Mesenchymal stem cell (in vitro differentiated cells and primary cell): ENCODE data around the gene SLC10A2.

Experiments used
- DNase-seq: peaks from one replicate; pipeline ENCODE4 v3.0.0-alpha.2; 2013
- H2AFZ ChIP-seq: one replicate; pipeline ENCODE4 v1.6.1; 2013; ENCODE audit warnings: low read depth, mild to moderate bottlenecking, control low read depth, inconsistent platforms, low read length, moderate library complexity
- H2AK5ac ChIP-seq: 2 replicates; pipeline ENCODE4 v1.6.1; 2013; ENCODE audit warnings: low read length, moderate library complexity, mild to moderate bottlenecking, inconsistent platforms; ENCODE audit not compliant: severe bottlenecking
- H2BK120ac ChIP-seq: one replicate; pipeline ENCODE4 v1.6.1; 2013; ENCODE audit warnings: low read depth, mild to moderate bottlenecking, inconsistent platforms, low read length, moderate library complexity
- H2BK12ac ChIP-seq, 2 experiments: one replicate each; pipeline ENCODE4 v1.6.1; 2013; ENCODE audit warnings: inconsistent platforms in 2 of 2, low read length in 2 of 2, mild to moderate bottlenecking in 2 of 2, moderate library complexity in 2 of 2, control low read depth in 1 of 2
- H2BK15ac ChIP-seq: one replicate; pipeline ENCODE4 v1.6.1; 2013; ENCODE audit warnings: mild to moderate bottlenecking, low read depth, inconsistent platforms; ENCODE audit not compliant: poor library complexity, severe bottlenecking
- H2BK5ac ChIP-seq: 2 replicates; pipeline ENCODE4 v1.6.1; 2013; ENCODE audit warnings: low read depth, mild to moderate bottlenecking, low read length, control low read depth, inconsistent platforms; ENCODE audit not compliant: poor library complexity, severe bottlenecking
- H3K14ac ChIP-seq, 2 experiments: one replicate each; pipeline ENCODE4 v1.6.1; 2013; ENCODE audit warnings: inconsistent platforms in 2 of 2, low read length in 2 of 2, control low read depth in 1 of 2, mild to moderate bottlenecking in 1 of 2, moderate library complexity in 1 of 2
- H3K18ac ChIP-seq, 2 experiments: one replicate each; pipeline ENCODE4 v1.6.1; 2013; ENCODE audit warnings: inconsistent platforms in 2 of 2, low read length in 2 of 2, control low read depth in 1 of 2, low read depth in 1 of 2, mild to moderate bottlenecking in 1 of 2
- H3K23ac ChIP-seq, 2 experiments: one replicate each; pipeline ENCODE4 v1.6.1; 2013; ENCODE audit warnings: inconsistent platforms in 2 of 2, low read length in 2 of 2, mild to moderate bottlenecking in 2 of 2, moderate library complexity in 2 of 2, control low read depth in 1 of 2
- H3K27ac ChIP-seq: 2 replicates; pipeline ENCODE4 v1.5.1; 2013; ENCODE audit warnings: mild to moderate bottlenecking, moderate library complexity, low read length, control low read depth, inconsistent platforms; ENCODE audit not compliant: poor library complexity, severe bottlenecking
- H3K27me3 ChIP-seq, 2 experiments: 2 replicates each; pipeline versions ENCODE4 v1.6.1 to v1.7.0; 2013; ENCODE audit warnings: low read length in 2 of 2, mild to moderate bottlenecking in 2 of 2, moderate library complexity in 2 of 2, control low read depth in 1 of 2, inconsistent platforms in 1 of 2; ENCODE audit not compliant: control insufficient read depth in 1 of 2, insufficient read depth in 1 of 2
- H3K36me3 ChIP-seq, 2 experiments: 2 replicates each; pipeline versions ENCODE4 v1.6.1 to v1.7.0; 2013; ENCODE audit warnings: low read length in 2 of 2, control low read depth in 1 of 2, inconsistent platforms in 1 of 2, low read depth in 1 of 2, mild to moderate bottlenecking in 1 of 2; ENCODE audit not compliant: insufficient read depth in 2 of 2, control insufficient read depth in 1 of 2
- H3K4ac ChIP-seq, 2 experiments: one replicate each; pipeline ENCODE4 v1.6.1; 2013; ENCODE audit warnings: inconsistent platforms in 2 of 2, low read length in 2 of 2, mild to moderate bottlenecking in 2 of 2, moderate library complexity in 2 of 2, control low read depth in 1 of 2, low read depth in 1 of 2
- H3K4me1 ChIP-seq: 2 replicates; pipeline ENCODE4 v1.6.1; 2013; ENCODE audit warnings: low read depth, low read length, control low read depth; ENCODE audit not compliant: control insufficient read depth, insufficient read depth
- H3K4me2 ChIP-seq: 2 replicates; pipeline ENCODE4 v1.6.1; 2013; ENCODE audit warnings: low read length, mild to moderate bottlenecking, inconsistent platforms; ENCODE audit not compliant: poor library complexity, severe bottlenecking
- H3K4me3 ChIP-seq, 2 experiments: 2 replicates each; pipeline versions ENCODE4 v1.5.1 to v1.7.0; 2013; ENCODE audit warnings: low read length in 2 of 2, mild to moderate bottlenecking in 2 of 2, control low read depth in 1 of 2, low read depth in 1 of 2; ENCODE audit not compliant: insufficient read depth in 1 of 2
- H3K79me1 ChIP-seq: replicated peaks from 2 replicates; pipeline ENCODE4 v1.6.1; 2013; ENCODE audit warnings: mild to moderate bottlenecking, control low read depth, low read length, inconsistent platforms; ENCODE audit not compliant: poor library complexity, severe bottlenecking
- H3K9ac ChIP-seq: 2 replicates; pipeline ENCODE4 v1.7.0; 2013; ENCODE audit warnings: mild to moderate bottlenecking, low read length, moderate library complexity
- H3K9me3 ChIP-seq: 2 replicates; pipeline ENCODE4 v1.7.0; 2013; ENCODE audit warnings: mild to moderate bottlenecking, low read length; ENCODE audit not compliant: control insufficient read depth
- H4K8ac ChIP-seq: one replicate; pipeline ENCODE4 v1.6.1; 2013; ENCODE audit warnings: inconsistent platforms, mild to moderate bottlenecking, low read length, moderate library complexity
- H4K91ac ChIP-seq: one replicate; pipeline ENCODE4 v1.6.1; 2013; ENCODE audit warnings: mild to moderate bottlenecking, low read length, inconsistent platforms
- WGBS: methylation state at CpG from one replicate; pipeline ENCODE4 v1.1.7; 2013; ENCODE audit warnings: mixed read lengths; 5-methylcytosine and 5-hydroxymethylcytosine counted together

The SLC10A2 gene

GRCh38 chr13:103087275-103087674 lies 21.1 kb upstream of the SLC10A2 start:
- WGBS: 37% methylated on average over 3 of the region's 3 CpGs
- no peak overlapping the region for H3K18ac ChIP-seq

DNA sequence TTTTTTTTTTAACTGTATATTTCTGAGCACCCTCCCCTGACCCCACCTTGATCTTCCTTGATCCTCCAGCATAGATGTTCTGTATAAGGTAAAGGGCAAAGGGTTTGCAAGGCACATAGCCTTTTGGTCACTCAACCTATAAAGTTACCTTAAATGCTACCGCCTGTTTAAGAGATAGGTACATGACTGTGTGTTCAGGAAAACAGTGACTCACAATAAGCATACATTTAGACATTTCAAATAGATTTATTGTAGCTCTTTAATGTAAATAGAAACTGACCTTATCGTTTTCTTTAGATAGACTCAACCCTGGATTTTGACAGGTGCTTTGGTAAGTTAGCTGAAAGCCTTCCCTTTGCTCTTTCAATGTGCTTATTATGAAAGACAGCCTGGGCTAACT lies 15.2 kb upstream of the SLC10A2 start:
- Histone ChIP-seq H3K18ac (no peak overlapping the region), H4K8ac (no peak overlapping the region), H3K9ac (no peak overlapping the region), H3K9me3 (no peaks in the 10 kb centered on the region), H2BK120ac (no peak overlapping the region), H3K4me1 (no peaks in the 10 kb centered on the region), H3K23ac (no peak overlapping the region), H3K4ac (no peak overlapping the region), H3K4me3 (no peak overlapping the region), H3K27ac (no peak overlapping the region), H2BK15ac (no peak overlapping the region), H3K27me3 (no peaks in the 10 kb centered on the region), H2AFZ (no peak overlapping the region), H2AK5ac (no peak overlapping the region), H4K91ac (no peak overlapping the region), H3K14ac (no peak overlapping the region), H3K4me2 (no peak overlapping the region), H3K36me3 (no peaks in the 10 kb centered on the region), H2BK12ac (no peak overlapping the region), H3K79me1 (no peaks in the 10 kb centered on the region), H2BK5ac (no peak overlapping the region)
- DNase-seq: no peak
- WGBS: 69% methylated on average over 1 of the region's 2 CpGs

More at GRCh38 chr13:103087275-103087674, 21.1 kb upstream of the SLC10A2 start:
- no peak overlapping the region for H3K23ac ChIP-seq
- no peak overlapping the region for H2AFZ ChIP-seq
- H3K27me3 ChIP-seq: no peaks in the 10 kb centered on the region
- H3K4me2 ChIP-seq: no peak overlapping the region
- no peaks in the 10 kb centered on the region for H3K36me3 ChIP-seq
- H2AK5ac ChIP-seq: no peak overlapping the region
- no peak overlapping the region for H2BK5ac ChIP-seq
- no peak for DNase-seq
- no peak overlapping the region for H2BK15ac ChIP-seq
- H3K79me1 ChIP-seq: no peaks in the 10 kb centered on the region
- no peak overlapping the region for H4K91ac ChIP-seq
- no peaks in the 10 kb centered on the region for H3K4me1 ChIP-seq
- no peak overlapping the region for H2BK12ac ChIP-seq
- no peak overlapping the region for H4K8ac ChIP-seq
- H2BK120ac ChIP-seq: no peak overlapping the region
- H3K4me3 ChIP-seq: no peak overlapping the region
- peaks cover 4% of the 10 kb centered on the region for H3K9me3 ChIP-seq
- no peak overlapping the region for H3K27ac ChIP-seq
- H3K14ac ChIP-seq: no peak overlapping the region
- H3K4ac ChIP-seq: no peak overlapping the region
- no peak overlapping the region for H3K9ac ChIP-seq

DNA sequence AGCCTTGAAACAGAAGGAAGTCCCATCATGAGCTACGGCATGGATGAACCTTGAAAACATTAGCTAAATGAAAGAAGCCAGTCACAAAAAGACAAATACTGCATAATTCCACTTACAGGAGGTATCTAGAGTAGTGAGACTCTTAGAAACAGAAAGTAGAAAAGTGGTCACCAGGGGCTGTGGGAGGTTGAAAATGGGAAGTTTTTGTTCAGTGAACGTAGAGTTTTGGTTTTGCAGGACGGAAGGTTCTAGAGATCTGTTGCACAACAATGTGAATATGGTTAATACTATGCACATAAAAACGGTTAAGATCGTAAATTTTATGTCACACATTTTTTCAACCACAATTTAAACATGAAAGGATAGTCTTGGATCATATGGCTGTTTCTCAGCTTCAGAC lies 11.9 kb upstream of the SLC10A2 start:
- Histone ChIP-seq H2BK12ac (no peak overlapping the region), H2AFZ (no peak overlapping the region), H3K4me2 (no peak overlapping the region), H2AK5ac (no peak overlapping the region), H2BK5ac (no peak overlapping the region), H3K18ac (no peak overlapping the region), H3K27ac (no peak overlapping the region), H3K79me1 (no peaks in the 10 kb centered on the region), H3K9ac (no peak overlapping the region), H3K27me3 (no peaks in the 10 kb centered on the region), H4K91ac (no peak overlapping the region), H3K36me3 (no peaks in the 10 kb centered on the region), H3K4ac (no peak overlapping the region), H4K8ac (no peak overlapping the region), H3K9me3 (no peaks in the 10 kb centered on the region), H2BK120ac (no peak overlapping the region), H3K4me1 (no peaks in the 10 kb centered on the region), H3K23ac (no peak overlapping the region), H3K4me3 (no peak overlapping the region), H2BK15ac (no peak overlapping the region), H3K14ac (no peak overlapping the region)
- WGBS: 63% methylated on average over 4 of the region's 5 CpGs
- DNase-seq: no peak

DNA sequence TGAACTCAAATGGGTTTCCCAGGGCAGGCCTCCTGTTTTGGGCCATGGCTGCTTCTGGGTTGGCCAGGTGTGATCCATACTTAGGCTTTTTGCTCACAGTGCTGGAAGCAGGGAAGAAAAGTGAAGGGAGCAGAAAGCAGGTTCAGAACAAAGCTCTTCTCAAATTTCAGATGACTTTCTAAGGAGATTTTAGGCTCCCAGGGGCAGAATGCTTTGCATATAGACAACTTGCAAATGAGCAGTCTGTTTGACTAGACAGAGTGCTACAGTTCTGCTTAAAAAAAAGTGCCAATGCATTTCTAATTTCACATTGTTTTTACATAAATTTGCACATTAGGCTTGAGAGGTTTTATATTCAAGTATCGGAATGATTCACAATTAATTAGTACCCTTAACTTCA lies 2.6 kb upstream of the SLC10A2 start:
- DNase-seq: no peak
- H3K79me1 ChIP-seq: no peaks in the 10 kb centered on the region
- H4K8ac ChIP-seq: no peak overlapping the region
- H2AFZ ChIP-seq: no peak overlapping the region
- no peak overlapping the region for H3K27ac ChIP-seq
- no peak overlapping the region for H3K23ac ChIP-seq
- no peak overlapping the region for H2AK5ac ChIP-seq
- H3K4ac ChIP-seq: no peak overlapping the region
- H3K18ac ChIP-seq: no peak overlapping the region
- H2BK5ac ChIP-seq: no peak overlapping the region
- H3K27me3 ChIP-seq: no peaks in the 10 kb centered on the region
- H3K4me1 ChIP-seq: no peaks in the 10 kb centered on the region
- H2BK15ac ChIP-seq: no peak overlapping the region
- H3K36me3 ChIP-seq: no peaks in the 10 kb centered on the region
- H3K14ac ChIP-seq: no peak overlapping the region
- H2BK120ac ChIP-seq: no peak overlapping the region
- no peak overlapping the region for H4K91ac ChIP-seq
- no peak overlapping the region for H3K4me2 ChIP-seq
- H3K4me3 ChIP-seq: no peak overlapping the region
- H3K9ac ChIP-seq: no peak overlapping the region
- no peak overlapping the region for H2BK12ac ChIP-seq
- no peaks in the 10 kb centered on the region for H3K9me3 ChIP-seq
- no CpG with 5 or more reads among the region's 1 CpG for WGBS
